Ascending aorta (tissue), 2 donors: Measurements from ENCODE around the gene VWDE. TPM values are rescaled to one million over a fixed set of nuclear protein-coding genes. Genes with fewer than 3 reads are reported as not detected.
"Not testable (repeated sequence)": the region's sequence is repeated elsewhere in the genome, so short reads cannot be mapped to it uniquely, and the experiment has no call there.

Experiments used
- DNase-seq, 2 donors: peaks; one replicate each; pipeline ENCODE4 v3.0.0-alpha.2; 2019; ENCODE audit warnings: low spot score in 2 of 2
- H3K27ac ChIP-seq, 2 donors: fragments of 200-600 bp; sonication (generic); one replicate each; pipeline ENCODE4 v1.5.1; 2016 to 2017; ENCODE audit warnings: mild to moderate bottlenecking in 1 of 2
- H3K27me3 ChIP-seq: fragments of 200-600 bp; sonication (generic); one replicate; pipeline ENCODE4 v1.5.1; 2017
- H3K36me3 ChIP-seq, 2 donors: fragments of 200-600 bp; sonication (generic); one replicate each; pipeline ENCODE4 v1.5.1; 2016
- H3K4me1 ChIP-seq, 2 donors: fragments of 200-600 bp; sonication (generic); one replicate each; pipeline ENCODE4 v1.5.1; 2016 to 2017; ENCODE audit warnings: mild to moderate bottlenecking in 1 of 2
- H3K4me3 ChIP-seq, 2 donors: fragments of 200-600 bp; sonication (generic); one replicate each; pipeline ENCODE4 v1.5.1; 2016 to 2017; ENCODE audit warnings: mild to moderate bottlenecking in 1 of 2
- H3K9me3 ChIP-seq, 2 donors: fragments of 200-600 bp; sonication (generic); one replicate each; pipeline ENCODE4 v1.5.1; 2016
- intact Hi-C: fragments of 100-400 bp; cut with DNase I; formaldehyde crosslinking; loops from one replicate; pipeline ENCODE4 v1.15.1; 2023
- total RNA-seq: library from RNA; depleted of rRNA; stranded (reverse); fragments of >200 nt; gene quantifications from one replicate; pipeline ENCODE4 v1.1.0, GENCODE V29; 2016
- TF ChIP-seq, protein P1 (sequence below), 3 experiments: fragments of 200-600 bp in 2 of 3; fragments of 450-650 bp in 1 of 3; sonication (generic) in 2 of 3; IDR thresholded peaks; one replicate each; pipeline ENCODE4 v1.5.1; 2016 to 2019; ENCODE audit warnings: antibody characterized with exemption in 3 of 3, mild to moderate bottlenecking in 1 of 3, moderate library complexity in 1 of 3

The VWDE gene
- total RNA-seq: not detected

GRCh38 chr7:12403287-12404181, at the start of gene VWDE:
TSS of gene VWDE (minus strand) at chr7:12403865. CDS start at chr7:12403716, 149 bp downstream.
- no peak within 1 kb of the TSS for H3K27ac ChIP-seq
- no peak for DNase-seq
- H3K4me1 ChIP-seq: no peaks in the 10 kb centered on the region
- no peaks in the 10 kb centered on the region for H3K36me3 ChIP-seq
- TF ChIP-seq, protein P1, sequence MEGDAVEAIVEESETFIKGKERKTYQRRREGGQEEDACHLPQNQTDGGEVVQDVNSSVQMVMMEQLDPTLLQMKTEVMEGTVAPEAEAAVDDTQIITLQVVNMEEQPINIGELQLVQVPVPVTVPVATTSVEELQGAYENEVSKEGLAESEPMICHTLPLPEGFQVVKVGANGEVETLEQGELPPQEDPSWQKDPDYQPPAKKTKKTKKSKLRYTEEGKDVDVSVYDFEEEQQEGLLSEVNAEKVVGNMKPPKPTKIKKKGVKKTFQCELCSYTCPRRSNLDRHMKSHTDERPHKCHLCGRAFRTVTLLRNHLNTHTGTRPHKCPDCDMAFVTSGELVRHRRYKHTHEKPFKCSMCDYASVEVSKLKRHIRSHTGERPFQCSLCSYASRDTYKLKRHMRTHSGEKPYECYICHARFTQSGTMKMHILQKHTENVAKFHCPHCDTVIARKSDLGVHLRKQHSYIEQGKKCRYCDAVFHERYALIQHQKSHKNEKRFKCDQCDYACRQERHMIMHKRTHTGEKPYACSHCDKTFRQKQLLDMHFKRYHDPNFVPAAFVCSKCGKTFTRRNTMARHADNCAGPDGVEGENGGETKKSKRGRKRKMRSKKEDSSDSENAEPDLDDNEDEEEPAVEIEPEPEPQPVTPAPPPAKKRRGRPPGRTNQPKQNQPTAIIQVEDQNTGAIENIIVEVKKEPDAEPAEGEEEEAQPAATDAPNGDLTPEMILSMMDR (IDR thresholded peaks at IDR 0.05): no peak
- H3K27me3 ChIP-seq: no peaks in the 10 kb centered on the region
- peak within 1 kb of the TSS; percentile 14 to 36 for H3K4me3 ChIP-seq
- H3K9me3 ChIP-seq: no peaks in the 10 kb centered on the region
- intact Hi-C loops: no loop called here

DNA sequence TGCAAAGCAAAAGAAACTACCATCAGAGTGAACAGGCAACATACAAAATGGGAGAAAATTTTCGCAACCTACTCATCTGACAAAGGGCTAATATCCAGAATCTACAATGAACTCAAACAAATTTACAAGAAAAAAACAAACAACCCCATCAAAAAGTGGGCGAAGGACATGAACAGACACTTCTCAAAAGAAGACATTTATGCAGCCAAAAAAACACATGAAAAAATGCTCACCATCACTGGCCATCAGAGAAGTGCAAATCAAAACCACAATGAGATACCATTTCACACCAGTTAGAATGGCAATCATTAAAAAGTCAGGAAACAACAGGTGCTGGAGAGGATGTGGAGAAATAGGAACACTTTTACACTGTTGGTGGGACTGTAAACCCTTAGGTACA, 49.5 kb upstream of the VWDE start:
- DNase-seq, H3K4me3 ChIP-seq, H3K4me1 ChIP-seq, H3K27ac ChIP-seq, intact Hi-C loops, H3K36me3 ChIP-seq, H3K9me3 ChIP-seq, H3K27me3 ChIP-seq: not testable (repeated sequence)

DNA sequence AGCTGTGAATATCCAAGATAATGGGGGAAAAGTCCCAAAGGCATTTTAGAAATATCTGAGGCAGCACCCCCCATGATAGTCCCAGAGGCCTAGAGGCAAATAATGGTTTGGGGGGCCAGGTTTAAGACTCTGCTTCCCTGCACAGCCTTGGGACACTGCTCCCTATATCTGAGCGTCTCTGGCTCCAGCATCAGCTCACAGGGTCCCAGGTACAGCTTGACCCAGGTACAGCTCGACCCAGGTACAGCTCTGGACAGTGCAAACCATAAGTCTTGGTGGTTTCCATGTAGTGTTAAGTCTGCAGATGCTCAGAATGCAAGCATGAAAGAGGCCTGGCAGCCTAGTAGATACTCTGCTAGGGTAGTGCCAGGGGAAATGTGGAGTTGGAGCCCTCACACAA, 47.0 kb upstream of the VWDE start:
- TF ChIP-seq, protein P1 (IDR thresholded peaks at IDR 0.05): no peak
- no peak overlapping the region for H3K27ac ChIP-seq
- H3K9me3 ChIP-seq: no peaks in the 10 kb centered on the region
- no peak for DNase-seq
- H3K36me3 ChIP-seq: no peaks in the 10 kb centered on the region
- no peaks in the 10 kb centered on the region for H3K27me3 ChIP-seq
- intact Hi-C loops: no loop called here
- no peak overlapping the region for H3K4me3 ChIP-seq
- H3K4me1 ChIP-seq: no peaks in the 10 kb centered on the region

DNA sequence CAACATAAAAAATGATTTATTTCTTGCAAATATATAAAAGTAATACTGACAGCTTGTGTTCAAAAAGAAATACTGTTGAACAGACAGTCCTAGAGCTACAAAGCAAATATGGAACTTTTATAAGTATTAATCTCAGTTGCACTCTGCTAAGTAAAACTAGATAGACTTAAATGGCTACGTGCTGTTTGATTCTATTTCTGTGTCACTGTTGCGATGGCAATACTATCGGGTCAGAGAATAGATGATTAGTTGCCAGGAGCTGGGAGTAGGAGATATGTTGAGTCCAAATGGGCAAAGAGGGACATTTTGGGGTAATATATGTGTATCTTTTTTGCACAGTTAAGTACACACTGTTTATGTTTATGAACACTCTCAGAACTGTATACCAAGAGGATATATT, 41.1 kb upstream of the VWDE start:
- H3K27me3 ChIP-seq: no peaks in the 10 kb centered on the region
- no peaks in the 10 kb centered on the region for H3K36me3 ChIP-seq
- intact Hi-C loops: no loop called here
- H3K27ac ChIP-seq: no peak overlapping the region
- no peaks in the 10 kb centered on the region for H3K9me3 ChIP-seq
- no peak overlapping the region for H3K4me3 ChIP-seq
- DNase-seq: no peak
- TF ChIP-seq, protein P1 (IDR thresholded peaks at IDR 0.05): no peak
- H3K4me1 ChIP-seq: no peaks in the 10 kb centered on the region

DNA sequence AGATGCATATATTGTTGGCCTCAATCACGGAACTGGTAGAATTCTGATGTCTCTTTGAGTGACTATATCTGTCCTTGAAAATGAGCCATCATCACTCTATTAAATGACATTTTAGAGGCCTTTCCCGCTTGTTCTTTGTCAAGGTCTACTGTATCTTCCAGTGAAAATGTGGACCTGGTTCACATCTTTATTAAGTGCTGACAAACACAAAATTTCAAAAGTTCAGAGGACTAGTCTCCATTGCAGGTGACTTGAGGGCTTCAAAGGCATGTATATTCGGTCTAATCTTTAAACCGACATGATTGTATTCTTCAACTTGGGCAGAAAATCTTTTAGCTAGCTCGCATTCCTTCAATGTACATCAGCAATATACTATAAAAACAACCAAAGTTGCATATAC, 36.6 kb upstream of the VWDE start:
- Histone ChIP-seq H3K4me1 (no peaks in the 10 kb centered on the region), H3K4me3 (no peak overlapping the region), H3K36me3 (no peaks in the 10 kb centered on the region), H3K27ac (no peak overlapping the region), H3K9me3 (no peaks in the 10 kb centered on the region), H3K27me3 (no peaks in the 10 kb centered on the region)
- DNase-seq: no peak
- intact Hi-C loops: no loop called here
- TF ChIP-seq, protein P1 (IDR thresholded peaks at IDR 0.05): no peak

GRCh38 chr7:12436896-12437535, 33.4 kb upstream of the VWDE start:
- intact Hi-C loops: no loop called here
- TF ChIP-seq, protein P1 (IDR thresholded peaks at IDR 0.05): no peak
- Histone ChIP-seq H3K27me3 (no peaks in the 10 kb centered on the region), H3K4me1 (no peaks in the 10 kb centered on the region), H3K9me3 (no peaks in the 10 kb centered on the region), H3K36me3 (no peaks in the 10 kb centered on the region), H3K4me3 (no peak overlapping the region), H3K27ac (no peak overlapping the region)
- no peak for DNase-seq
